Measurements from ENCODE around the gene LRRC45.

LRRC45 gene

GRCh38 chr17:82060001-82060380, 36.9 kb downstream of the LRRC45 start:
- TF ChIP-seq CTCF (IDR thresholded peaks at IDR 0.05) = no peak
- peaks cover 35 to 91% (median 85%) of the 10 kb centered on the region in 3 donors for H3K36me3 ChIP-seq

GRCh38 chr17:82060614-82061013, 37.5 kb downstream of the LRRC45 start:
- no peaks in the 10 kb centered on the region for H3K9me3 ChIP-seq
- no peak for DNase-seq
- peaks cover 29 to 85% (median 78%) of the 10 kb centered on the region in 3 donors for H3K36me3 ChIP-seq
- TF ChIP-seq CTCF (IDR thresholded peaks at IDR 0.05) = no peak
- H3K27me3 ChIP-seq = no peaks in the 10 kb centered on the region
- H3K4me1 ChIP-seq = peaks cover 0 to 19% (median 16%) of the 10 kb centered on the region in 4 donors
- H3K27ac ChIP-seq = no peak overlapping the region
- intact Hi-C loops (cut with DNase I; ENCODE audit: low total_unique reads) = no loop called here
- no peak overlapping the region for H3K4me3 ChIP-seq

More at GRCh38 chr17:82060001-82060380, 36.9 kb downstream of the LRRC45 start:
- intact Hi-C loops (cut with DNase I; ENCODE audit: low total_unique reads) = no loop called here
- no peak for DNase-seq
- Histone ChIP-seq H3K4me1 (peaks cover 0 to 19% (median 14%) of the 10 kb centered on the region in 4 donors), H3K4me3 (no peak overlapping the region), H3K9me3 (no peaks in the 10 kb centered on the region), H3K27ac (no peak overlapping the region), H3K27me3 (no peaks in the 10 kb centered on the region)

GRCh38 chr17:82061047-82061925, 38.2 kb downstream of the LRRC45 start:
- Histone ChIP-seq H3K4me3 (no peak overlapping the region), H3K27me3 (no peaks in the 10 kb centered on the region), H3K9me3 (no peaks in the 10 kb centered on the region), H3K36me3 (peaks cover 24 to 78% (median 72%) of the 10 kb centered on the region in 3 donors), H3K4me1 (peaks cover 0 to 23% (median 19%) of the 10 kb centered on the region in 4 donors), H3K27ac (no peak overlapping the region)
- TF ChIP-seq CTCF (IDR thresholded peaks at IDR 0.05) = no peak
- intact Hi-C loops (cut with DNase I; ENCODE audit: low total_unique reads) = no loop called here
- DNase-seq = no peak

- intact Hi-C loops (cut with DNase I; ENCODE audit: low total_unique reads) = no loop called here
- Histone ChIP-seq H3K27ac (no peak overlapping the region), H3K9me3 (no peaks in the 10 kb centered on the region), H3K27me3 (no peaks in the 10 kb centered on the region), H3K4me3 (no peak overlapping the region), H3K36me3 (peaks cover 16 to 68% (median 61%) of the 10 kb centered on the region in 3 donors), H3K4me1 (peaks cover 0 to 26% (median 19%) of the 10 kb centered on the region in 4 donors)
- DNase-seq = no peak
- TF ChIP-seq CTCF (IDR thresholded peaks at IDR 0.05) = no peak
Observed at GRCh38 chr17:82062076-82062983, 39.2 kb downstream of the LRRC45 start.

- DNase-seq = no peak
- intact Hi-C loops (cut with DNase I; ENCODE audit: low total_unique reads) = no loop called here
- Histone ChIP-seq H3K4me3 (no peak overlapping the region), H3K27ac (no peak overlapping the region), H3K4me1 (peaks cover 0 to 26% (median 19%) of the 10 kb centered on the region in 4 donors), H3K27me3 (no peaks in the 10 kb centered on the region), H3K36me3 (peaks cover 16 to 62% (median 55%) of the 10 kb centered on the region in 3 donors), H3K9me3 (no peaks in the 10 kb centered on the region)
- no peak for TF ChIP-seq CTCF (IDR thresholded peaks at IDR 0.05)
Observed at GRCh38 chr17:82062984-82063368, 39.9 kb downstream of the LRRC45 start.
